Kidney (tissue), 22 donors: ENCODE data around the gene SCYGR7. TPM values are rescaled to one million over a fixed set of nuclear protein-coding genes. Genes with fewer than 3 reads are reported as not detected.

ENCODE experiments used
- DNase-seq, 5 donors: peaks; one replicate each; pipeline ENCODE4 v3.0.0-alpha.2; 2013 to 2020
- FAIRE-seq: peaks from 2 replicates; lab custom pipeline; 2012; peaks lifted over from hg19 to GRCh38; lab: Jason Lieb, UNC
- H3K27ac ChIP-seq, 2 donors: one replicate each; pipeline ENCODE4 v1.7.0; 2013; ENCODE audit warnings: low read depth in 2 of 2, low read length in 2 of 2, inconsistent platforms in 1 of 2
- H3K27me3 ChIP-seq: one replicate; pipeline ENCODE4 v1.7.1; 2013; ENCODE audit warnings: low read length, inconsistent platforms; ENCODE audit not compliant: control insufficient read depth, insufficient read depth
- H3K36me3 ChIP-seq, 3 donors: one replicate each; pipeline versions ENCODE4 v1.7.0 to v1.7.1; 2013; ENCODE audit warnings: low read length in 3 of 3, control low read depth in 1 of 3, inconsistent platforms in 1 of 3; ENCODE audit not compliant: insufficient read depth in 3 of 3, control insufficient read depth in 2 of 3
- H3K4me1 ChIP-seq, 3 donors: one replicate each; pipeline versions ENCODE4 v1.7.0 to v1.7.1; 2013; ENCODE audit warnings: low read length in 3 of 3, inconsistent platforms in 1 of 3, low read depth in 1 of 3; ENCODE audit not compliant: control insufficient read depth in 2 of 3, insufficient read depth in 2 of 3
- H3K4me3 ChIP-seq, 3 donors: one replicate each; pipeline versions ENCODE4 v1.7.0 to v1.8.1; 2013; ENCODE audit warnings: low read length in 3 of 3, control low read depth in 1 of 3, inconsistent platforms in 1 of 3
- H3K9ac ChIP-seq, 3 donors: one replicate each; pipeline versions ENCODE4 v1.7.0 to v1.7.1; 2013; ENCODE audit warnings: low read length in 3 of 3, control low read depth in 1 of 3, inconsistent platforms in 1 of 3
- H3K9me3 ChIP-seq, 3 donors: one replicate each; pipeline versions ENCODE4 v1.7.0 to v1.7.1; 2013; ENCODE audit warnings: low read length in 3 of 3, control low read depth in 1 of 3, inconsistent platforms in 1 of 3; ENCODE audit not compliant: control insufficient read depth in 2 of 3, insufficient read depth in 1 of 3
- intact Hi-C: fragments of 100-400 bp; cut with DNase I; formaldehyde crosslinking; loops from one replicate; pipeline ENCODE4 v1.11.1; 2022
- long read RNA-seq, 10 donors: library from polyadenylated mRNA in 1 of 10; unstranded in 1 of 10; transcript quantifications; one replicate each; pipeline ENCODE4 v2.0.0 and lab custom pipeline, GENCODE V29; 2021 to 2026
- polyA plus RNA-seq: library from polyadenylated mRNA; stranded (reverse); fragments of 350-450 nt; fragmentation: Illumina TruSeq; extraction: RNeasy Lipid Tissue Mini Kit (QIAGEN cat#74804); gene quantifications from one replicate; pipeline ENCODE4 v1.2.3, GENCODE V29; 2014; ENCODE audit warnings: low read depth, low replicate concordance; ENCODE audit not compliant: insufficient read depth
- total RNA-seq: library from RNA; stranded (reverse); fragmentation: NEBNext Ultra II Directional; extraction: Animal tissue kit (Norgen Biotek cat#: 25700); gene quantifications from one replicate; pipeline ENCODE4 v1.2.1, GENCODE V29; 2021
- TF ChIP-seq, protein P1 (sequence below): IDR thresholded peaks from 3 replicates; pipeline ENCODE4 v1.5.1; 2012; ENCODE audit warnings: mild to moderate bottlenecking, moderate library complexity, borderline replicate concordance; ENCODE audit not compliant: insufficient read depth; ENCODE audit errors: extremely low read depth
- donor health status: control.
- donor health status: control.
- donor health status: control.
- donor health status: control.
- donor health status: control.
- donor health status: DM: yes; HTN: yes; CAD: no.
- donor health status: Normal renal cell carcinoma (clear cell type).

The SCYGR7 gene
- total RNA-seq (not detected), polyA plus RNA-seq (not detected)
- long read RNA-seq, donor 1 = 0 reads
- long read RNA-seq, donor 2 = 0 reads
- long read RNA-seq, donor 3 = 0 reads
- long read RNA-seq, donor 4 = 0 reads
- long read RNA-seq, donor 5 = 0 reads
- long read RNA-seq, donor 6 = 0 reads
- long read RNA-seq, donor 7 = 0 reads
- long read RNA-seq, donor 8 = 0 reads
- long read RNA-seq, donor 9 = 0 reads
- long read RNA-seq, donor 10 = 0 reads

DNA sequence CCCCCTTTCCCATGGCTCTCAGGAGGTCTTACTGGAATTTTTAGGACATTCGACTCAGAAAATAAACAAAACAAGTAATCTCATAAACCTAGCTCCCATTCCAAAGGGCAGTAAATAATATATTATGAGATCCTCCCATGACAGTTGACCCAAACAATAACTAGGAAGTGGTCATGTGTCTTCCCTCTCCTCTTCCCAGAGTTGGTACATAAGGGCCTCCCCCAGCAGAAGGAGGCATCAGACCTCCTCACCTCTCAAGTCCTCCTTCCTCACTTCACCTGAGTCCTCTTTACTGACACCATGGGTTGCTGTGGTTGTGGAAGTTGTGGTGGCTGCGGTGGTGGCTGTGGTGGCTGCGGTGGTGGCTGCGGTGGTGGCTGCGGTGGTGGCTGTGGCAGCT, at the start of gene SCYGR7:
TSS of gene SCYGR7 (plus strand) at position 301 of the 400 bp plus-strand sequence. CDS start at position 301, 0 bp downstream.
- DNase-seq (no peak), FAIRE-seq (no peak)
- no peaks in the 10 kb centered on the region for H3K36me3 ChIP-seq
- TF ChIP-seq, protein P1, sequence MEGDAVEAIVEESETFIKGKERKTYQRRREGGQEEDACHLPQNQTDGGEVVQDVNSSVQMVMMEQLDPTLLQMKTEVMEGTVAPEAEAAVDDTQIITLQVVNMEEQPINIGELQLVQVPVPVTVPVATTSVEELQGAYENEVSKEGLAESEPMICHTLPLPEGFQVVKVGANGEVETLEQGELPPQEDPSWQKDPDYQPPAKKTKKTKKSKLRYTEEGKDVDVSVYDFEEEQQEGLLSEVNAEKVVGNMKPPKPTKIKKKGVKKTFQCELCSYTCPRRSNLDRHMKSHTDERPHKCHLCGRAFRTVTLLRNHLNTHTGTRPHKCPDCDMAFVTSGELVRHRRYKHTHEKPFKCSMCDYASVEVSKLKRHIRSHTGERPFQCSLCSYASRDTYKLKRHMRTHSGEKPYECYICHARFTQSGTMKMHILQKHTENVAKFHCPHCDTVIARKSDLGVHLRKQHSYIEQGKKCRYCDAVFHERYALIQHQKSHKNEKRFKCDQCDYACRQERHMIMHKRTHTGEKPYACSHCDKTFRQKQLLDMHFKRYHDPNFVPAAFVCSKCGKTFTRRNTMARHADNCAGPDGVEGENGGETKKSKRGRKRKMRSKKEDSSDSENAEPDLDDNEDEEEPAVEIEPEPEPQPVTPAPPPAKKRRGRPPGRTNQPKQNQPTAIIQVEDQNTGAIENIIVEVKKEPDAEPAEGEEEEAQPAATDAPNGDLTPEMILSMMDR = no peak
- H3K27me3 ChIP-seq = no peaks in the 10 kb centered on the region
- H3K9ac ChIP-seq = no peak within 1 kb of the TSS
- no peak within 1 kb of the TSS for H3K27ac ChIP-seq
- H3K4me3 ChIP-seq = no peak within 1 kb of the TSS
- H3K4me1 ChIP-seq = no peaks in the 10 kb centered on the region
- intact Hi-C loops = no loop called here
- H3K9me3 ChIP-seq = no peaks in the 10 kb centered on the region

DNA sequence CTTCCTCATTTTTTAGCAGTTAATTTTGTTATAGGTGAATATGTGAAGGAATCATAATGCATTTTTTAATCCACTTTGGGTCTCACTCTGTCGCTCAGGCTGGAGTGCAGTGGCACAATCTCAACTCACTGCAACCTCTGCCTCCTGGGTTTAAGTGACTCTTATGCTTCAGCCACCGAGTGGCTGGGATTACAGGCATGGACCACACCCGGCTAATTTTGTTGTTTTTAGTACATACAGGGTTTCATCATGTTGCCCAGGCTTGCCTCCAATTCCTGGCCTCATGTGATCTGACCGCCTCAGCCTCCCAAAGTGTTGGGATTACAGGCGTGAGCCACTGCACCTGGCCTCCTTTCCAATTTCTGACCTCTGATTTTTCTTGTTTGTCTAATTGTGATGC, 43.9 kb upstream of the SCYGR7 start:
- Histone ChIP-seq H3K4me3 (no peak overlapping the region), H3K4me1 (no peaks in the 10 kb centered on the region), H3K9ac (no peak overlapping the region), H3K9me3 (no peaks in the 10 kb centered on the region), H3K27me3 (no peaks in the 10 kb centered on the region), H3K27ac (no peak overlapping the region), H3K36me3 (no peaks in the 10 kb centered on the region)
- no peak for FAIRE-seq
- DNase-seq = no peak
- TF ChIP-seq, protein P1 = no peak
- intact Hi-C loops = no loop called here

- Histone ChIP-seq H3K36me3 (no peaks in the 10 kb centered on the region), H3K27ac (no peak overlapping the region), H3K4me3 (no peak overlapping the region), H3K27me3 (no peaks in the 10 kb centered on the region), H3K9ac (no peak overlapping the region), H3K9me3 (no peaks in the 10 kb centered on the region), H3K4me1 (no peaks in the 10 kb centered on the region)
- intact Hi-C loops = no loop called here
- DNase-seq (no peak), FAIRE-seq (no peak)
- TF ChIP-seq, protein P1 = no peak
These were observed 40.9 kb upstream of the SCYGR7 start for GRCh38 chr2:227687189-227687588.
